Measurements from ENCODE around the gene SLC9A3. TPM values are rescaled to one million over a fixed set of nuclear protein-coding genes. Genes with fewer than 3 reads are reported as not detected.

SLC9A3 gene
- total RNA-seq, 5 donors from 2014 or later (not counting 1 experiment from before 2014, with no cell fraction given), result 1.9 to 3.5 (median 2.5) TPM

DNA sequence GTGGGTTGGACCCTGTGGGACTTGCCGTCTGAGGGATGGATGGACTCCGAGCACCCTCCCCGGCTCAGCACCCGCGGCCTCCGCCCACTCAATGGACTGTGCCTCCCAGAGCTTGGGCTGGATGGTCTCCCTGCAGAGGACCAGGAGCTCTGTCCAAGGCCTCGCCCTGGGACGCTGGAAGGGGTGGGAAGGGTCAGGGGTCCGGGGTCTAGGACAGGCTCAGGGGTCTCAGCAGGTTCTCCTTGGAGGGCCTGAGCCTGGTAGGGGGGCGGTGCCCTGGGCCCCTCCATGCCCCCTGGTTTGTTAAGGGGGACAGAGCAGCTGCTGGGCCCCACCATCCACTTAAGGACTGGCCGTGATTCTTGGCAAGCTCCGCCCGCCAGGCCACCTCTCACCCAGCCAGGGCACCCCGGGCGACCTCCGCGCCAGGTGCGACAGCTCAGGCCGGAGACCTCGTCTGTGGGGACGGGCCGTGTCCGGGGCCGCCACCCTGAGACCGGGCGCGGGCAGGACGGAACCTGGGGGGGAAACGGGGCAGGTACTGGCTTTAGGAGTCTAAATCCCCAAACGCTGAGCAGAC is 52.1 kb downstream of the SLC9A3 start:
- 15% methylated on average over 29 of the region's 30 CpGs for WGBS (ENCODE audit: insufficient coverage)
- Mint-ChIP-seq H3K9me3 (no peaks in the 10 kb centered on the region), H3K27me3 (peaks cover 0 to 8% of the 10 kb centered on the region in 2 donors), H3K27ac (peak overlapping the region; percentile 63 to 81), H3K4me3 (peak overlapping the region; percentile 75 to 93 (median 77)), H3K4me1 (peaks cover 24 to 26% (median 25%) of the 10 kb centered on the region in 3 donors), H3K36me3 (no peaks in the 10 kb centered on the region)
- Histone ChIP-seq H3K9me3 (no peaks in the 10 kb centered on the region), H3K4me1 (ENCODE audit: control insufficient read depth in 1 of 2, extremely low read depth in 1 of 2, insufficient read depth in 2 of 2, low read length in 2 of 2) (peaks cover 8 to 36% of the 10 kb centered on the region in 2 experiments), H3K27me3 (replicated peaks in 1 of 2; ENCODE audit: control insufficient read depth in 2 of 2, extremely low read depth in 1 of 2, insufficient read depth in 2 of 2, low read length in 1 of 2) (peaks cover 2 to 36% of the 10 kb centered on the region in 2 experiments), H3K27ac (ENCODE audit: low read length) (peak overlapping the region; percentile 9), H3K4me3 (ENCODE audit: control insufficient read depth in 1 of 2, extremely low read depth in 1 of 2, low read length in 1 of 2) (peak overlapping the region; percentile 61 to 65), H3K36me3 (ENCODE audit: control insufficient read depth in 2 of 2, extremely low read depth in 1 of 2, insufficient read depth in 1 of 2, low read length in 1 of 2) (peaks cover 3 to 11% of the 10 kb centered on the region in 2 donors)
- POLR2A ChIA-PET, result interaction anchor here in 1 of 2 donors (0.5 to 0.6 kb wide), 2 partner anchors 8 to 13 kb away, joined by 3 to 4 read pairs; no protein-coding TSS in a partner anchor
- peak in 3 of 35 experiments; percentile 5 to 24 (median 10) for DNase-seq
- CTCF ChIA-PET, result interaction anchor here in 1 of 2 donors (1.2 kb wide), 1 partner anchor 25 kb away, joined by 5 read pairs; no protein-coding TSS in a partner anchor
- peak in 1 of 4 experiments; percentile 3 for ATAC-seq (replicated peaks in 1 of 4)

DNA sequence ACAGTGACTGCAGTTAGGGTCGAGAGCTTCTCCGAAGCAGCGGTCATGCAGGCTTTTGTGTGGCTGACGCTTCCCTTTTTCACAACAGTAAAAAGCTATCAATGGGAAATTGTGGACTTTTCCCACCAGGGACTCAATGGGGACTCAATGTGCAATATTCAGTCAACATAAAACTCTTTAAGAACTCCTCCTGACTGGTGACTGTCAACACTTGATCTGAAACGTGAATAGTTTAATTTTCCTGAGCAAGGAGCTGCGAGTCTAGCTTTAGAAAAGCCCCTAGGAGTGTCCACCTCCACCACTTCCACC is 52.5 kb downstream of the SLC9A3 start:
- Histone ChIP-seq H3K36me3 (ENCODE audit: control insufficient read depth in 2 of 2, extremely low read depth in 1 of 2, insufficient read depth in 1 of 2, low read length in 1 of 2) (peaks cover 6 to 15% of the 10 kb centered on the region in 2 donors), H3K4me3 (ENCODE audit: control insufficient read depth in 1 of 2, extremely low read depth in 1 of 2, low read length in 1 of 2) (peak overlapping the region; percentile 61 to 65), H3K27ac (ENCODE audit: low read length) (peak overlapping the region; percentile 9), H3K27me3 (replicated peaks in 1 of 2; ENCODE audit: control insufficient read depth in 2 of 2, extremely low read depth in 1 of 2, insufficient read depth in 2 of 2, low read length in 1 of 2) (peaks cover 2 to 32% of the 10 kb centered on the region in 2 experiments), H3K4me1 (ENCODE audit: control insufficient read depth in 1 of 2, extremely low read depth in 1 of 2, insufficient read depth in 2 of 2, low read length in 2 of 2) (peaks cover 8 to 36% of the 10 kb centered on the region in 2 experiments), H3K9me3 (no peaks in the 10 kb centered on the region)
- H3K36me3 Mint-ChIP-seq, result no peaks in the 10 kb centered on the region
- H3K4me3 Mint-ChIP-seq, result peak overlapping the region; percentile 75 to 93 (median 77)
- H3K9me3 Mint-ChIP-seq, result no peaks in the 10 kb centered on the region
- H3K27ac Mint-ChIP-seq, result peak overlapping the region; percentile 63 to 81
- H3K4me1 Mint-ChIP-seq, result peaks cover 24 to 26% (median 25%) of the 10 kb centered on the region in 3 donors
- peaks cover 0 to 7% of the 10 kb centered on the region in 2 donors for H3K27me3 Mint-ChIP-seq
- 78% methylated on average over 6 of the region's 6 CpGs for WGBS (ENCODE audit: insufficient coverage)
- POLR2A ChIA-PET, result interaction anchor here in 1 of 2 donors (0.5 to 0.6 kb wide), 2 partner anchors 8 to 13 kb away, joined by 3 to 4 read pairs; no protein-coding TSS in a partner anchor
- peak in 1 of 35 experiments; percentile 1 for DNase-seq
- CTCF ChIA-PET, result interaction anchor here in 1 of 2 donors (1.2 kb wide), 1 partner anchor 25 kb away, joined by 5 read pairs; no protein-coding TSS in a partner anchor
- no peak for ATAC-seq (replicated peaks in 1 of 4)

- Mint-ChIP-seq H3K4me1 (peaks cover 25 to 30% (median 27%) of the 10 kb centered on the region in 3 donors), H3K27me3 (peaks cover 0 to 6% of the 10 kb centered on the region in 2 donors), H3K9me3 (no peaks in the 10 kb centered on the region), H3K4me3 (peak overlapping the region; percentile 75 to 93 (median 77)), H3K36me3 (no peaks in the 10 kb centered on the region), H3K27ac (peak overlapping the region; percentile 63 to 81)
- Histone ChIP-seq H3K27me3 (replicated peaks in 1 of 2; ENCODE audit: control insufficient read depth in 2 of 2, extremely low read depth in 1 of 2, insufficient read depth in 2 of 2, low read length in 1 of 2) (peaks cover 2 to 26% of the 10 kb centered on the region in 2 experiments), H3K4me3 (ENCODE audit: control insufficient read depth in 1 of 2, extremely low read depth in 1 of 2, low read length in 1 of 2) (no peak overlapping the region), H3K4me1 (ENCODE audit: control insufficient read depth in 1 of 2, extremely low read depth in 1 of 2, insufficient read depth in 2 of 2, low read length in 2 of 2) (peaks cover 8 to 36% of the 10 kb centered on the region in 2 experiments), H3K36me3 (ENCODE audit: control insufficient read depth in 2 of 2, extremely low read depth in 1 of 2, insufficient read depth in 1 of 2, low read length in 1 of 2) (peaks cover 9 to 15% of the 10 kb centered on the region in 2 donors), H3K9me3 (no peaks in the 10 kb centered on the region), H3K27ac (ENCODE audit: low read length) (peak overlapping the region; percentile 9)
- ATAC-seq (replicated peaks in 1 of 4) (no peak), DNase-seq (peak in 1 of 35 experiments; percentile 2)
- WGBS (ENCODE audit: insufficient coverage), result 94% methylated on average over 31 of the region's 31 CpGs
- ChIA-PET CTCF (interaction anchor here in 1 of 2 donors (1.2 kb wide), 1 partner anchor 24 kb away, joined by 5 read pairs; no protein-coding TSS in a partner anchor), POLR2A (interaction anchor here in 1 of 2 donors (0.6 kb wide), 1 partner anchor 7 kb away, joined by 3 read pairs; no protein-coding TSS in a partner anchor)
These were observed 53.1 kb downstream of the SLC9A3 start for GRCh38 chr5:470961-471749.

DNA sequence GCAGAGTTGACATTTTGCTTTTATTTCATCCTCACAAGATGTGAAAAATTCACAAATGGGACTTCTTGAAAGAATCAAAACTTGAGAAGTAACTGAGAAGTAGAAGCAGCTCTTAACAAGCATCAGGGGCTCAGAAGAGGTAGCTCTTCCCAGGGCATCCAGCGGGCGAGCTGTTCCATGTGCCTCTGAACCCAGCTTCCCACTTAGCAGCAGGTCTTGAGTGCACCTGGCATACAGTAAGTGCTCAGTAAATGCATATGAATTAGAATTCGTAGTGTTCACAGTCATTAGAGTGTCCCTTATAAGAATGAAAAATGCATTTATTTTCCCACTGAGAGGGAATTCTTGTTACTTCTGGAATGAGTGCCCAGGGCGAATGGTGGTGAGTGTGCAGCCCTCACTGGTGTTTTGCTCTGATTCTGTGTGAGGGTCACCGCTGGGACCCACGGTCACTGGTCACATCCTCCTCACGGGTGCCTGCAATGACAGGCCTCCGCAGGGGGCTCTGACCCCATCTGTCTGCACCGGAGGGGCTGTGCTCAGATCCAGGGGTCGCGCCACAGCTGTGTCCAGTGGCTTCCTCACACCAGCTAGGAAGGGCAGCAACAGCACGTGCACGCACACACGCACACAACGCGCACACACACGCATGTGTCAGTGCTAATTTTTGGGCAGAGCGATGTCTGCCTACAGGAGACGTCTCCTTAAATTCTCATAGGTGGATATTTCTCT is 54.3 kb downstream of the SLC9A3 start:
- no peak overlapping the region for H3K4me3 Mint-ChIP-seq
- CTCF ChIA-PET, result no interaction called here
- no peak overlapping the region for H3K4me3 ChIP-seq (ENCODE audit: control insufficient read depth in 1 of 2, extremely low read depth in 1 of 2, low read length in 1 of 2)

GRCh38 chr5:468401-468800 is 55.8 kb downstream of the SLC9A3 start:
- Mint-ChIP-seq H3K4me3 (no peak overlapping the region), H3K27ac (no peak overlapping the region), H3K27me3 (no peaks in the 10 kb centered on the region), H3K9me3 (no peaks in the 10 kb centered on the region), H3K4me1 (peaks cover 30 to 39% (median 38%) of the 10 kb centered on the region in 3 donors), H3K36me3 (peaks cover 5% of the 10 kb centered on the region)
- POLR2A ChIA-PET, result no interaction called here
- no peaks in the 10 kb centered on the region for H3K27me3 ChIP-seq (replicated peaks in 1 of 2; ENCODE audit: control insufficient read depth in 2 of 2, extremely low read depth in 1 of 2, insufficient read depth in 2 of 2, low read length in 1 of 2)
- WGBS (ENCODE audit: insufficient coverage), result no CpG with 5 or more reads among the region's 6 CpGs
- H3K36me3 ChIP-seq (ENCODE audit: control insufficient read depth in 2 of 2, extremely low read depth in 1 of 2, insufficient read depth in 1 of 2, low read length in 1 of 2), result peaks cover 11 to 18% of the 10 kb centered on the region in 2 donors
- no peak for ATAC-seq (replicated peaks in 1 of 4)
- no peaks in the 10 kb centered on the region for H3K9me3 ChIP-seq
- H3K27ac ChIP-seq (ENCODE audit: low read length), result no peak overlapping the region
- CTCF ChIA-PET, result no interaction called here
- DNase-seq, result no peak
- peaks cover 16 to 37% of the 10 kb centered on the region in 2 experiments for H3K4me1 ChIP-seq (ENCODE audit: control insufficient read depth in 1 of 2, extremely low read depth in 1 of 2, insufficient read depth in 2 of 2, low read length in 2 of 2)
- H3K4me3 ChIP-seq (ENCODE audit: control insufficient read depth in 1 of 2, extremely low read depth in 1 of 2, low read length in 1 of 2), result no peak overlapping the region

More for the DNA sequence above, 54.3 kb downstream of the SLC9A3 start:
- peaks cover 0 to 2% of the 10 kb centered on the region in 2 donors for H3K27me3 Mint-ChIP-seq
- no peaks in the 10 kb centered on the region for H3K9me3 Mint-ChIP-seq
- H3K36me3 Mint-ChIP-seq, result no peaks in the 10 kb centered on the region
- peaks cover 25 to 30% (median 28%) of the 10 kb centered on the region in 3 donors for H3K4me1 Mint-ChIP-seq
- Histone ChIP-seq H3K27ac (ENCODE audit: low read length) (no peak overlapping the region), H3K36me3 (ENCODE audit: control insufficient read depth in 2 of 2, extremely low read depth in 1 of 2, insufficient read depth in 1 of 2, low read length in 1 of 2) (peaks cover 11 to 18% of the 10 kb centered on the region in 2 donors), H3K27me3 (replicated peaks in 1 of 2; ENCODE audit: control insufficient read depth in 2 of 2, extremely low read depth in 1 of 2, insufficient read depth in 2 of 2, low read length in 1 of 2) (peaks cover 0 to 14% of the 10 kb centered on the region in 2 experiments), H3K9me3 (no peaks in the 10 kb centered on the region), H3K4me1 (ENCODE audit: control insufficient read depth in 1 of 2, extremely low read depth in 1 of 2, insufficient read depth in 2 of 2, low read length in 2 of 2) (peaks cover 8 to 37% of the 10 kb centered on the region in 2 experiments)
- no peak overlapping the region for H3K27ac Mint-ChIP-seq
- ATAC-seq (replicated peaks in 1 of 4) (no peak), DNase-seq (peak in 1 of 35 experiments; percentile 0)
- 99% methylated on average over 10 of the region's 19 CpGs for WGBS (ENCODE audit: insufficient coverage)
- POLR2A ChIA-PET, result no interaction called here
